HepG2 (cell line): Measurements from ENCODE around the gene CD109. TPM values are rescaled to one million over a fixed set of nuclear protein-coding genes. Genes with fewer than 3 reads are reported as not detected.

Experiments used
- ATAC-seq: fragments of 200-7000 bp; cut with Tn5 transposase; 3 replicates; pipeline ENCODE4 v1.9.1; 2020; ENCODE audit warnings: mild to moderate bottlenecking, moderate library complexity
- BruUV-seq: library from RNA; stranded (reverse); fragments of 400-500 nt; replicated peaks from 2 replicates; lab custom pipeline; 2021; lab: Mats Ljungman, UMichigan
- CTCF ChIA-PET: fragments of 300-600 bp; formaldehyde crosslinking; extraction: SDS; loops from one replicate; lab custom pipeline; 2021; ENCODE audit warnings: low total read pairs, inconsistent platforms, low intra/inter-chr PET ratio; lab: Yijun Ruan, JAX
- POLR2A ChIA-PET: fragments of 350-600 bp; sonication (Branson Sonifier 250); formaldehyde crosslinking; loops from one replicate; lab custom pipeline; 2020; ENCODE audit warnings: antibody characterized with exemption, inconsistent platforms; lab: Yijun Ruan, JAX
- DNase-seq: peaks from one replicate; pipeline ENCODE4 v3.0.0-alpha.2; 2015; ENCODE audit warnings: low spot score
- FAIRE-seq: peaks from 3 replicates; lab custom pipeline; 2011; peaks lifted over from hg19 to GRCh38; lab: Jason Lieb, UNC
- H2AFZ ChIP-seq: one replicate; pipeline ENCODE4 v1.6.1; 2011; ENCODE audit warnings: low read length, inconsistent platforms
- H3K27ac ChIP-seq: fragments of 300-600 bp; 3 replicates; pipeline ENCODE4 v1.8.0; 2011; ENCODE audit warnings: mixed run types, mild to moderate bottlenecking, mixed read lengths, low read length, inconsistent platforms; ENCODE audit not compliant: insufficient read depth; ENCODE audit errors: extremely low read length
- H3K27me3 ChIP-seq, 2 experiments: fragments of 200-600 bp in 1 of 2; 2 replicates in 1 of 2; 3 replicates in 1 of 2; pipeline versions ENCODE4 v1.6.0 to v1.8.0; 2011; ENCODE audit warnings: low read length in 2 of 2, mild to moderate bottlenecking in 2 of 2, moderate library complexity in 2 of 2, inconsistent platforms in 1 of 2; ENCODE audit not compliant: insufficient read depth in 2 of 2, control insufficient read depth in 1 of 2
- H3K36me3 ChIP-seq, 2 experiments: fragments of 200-600 bp in 1 of 2; replicated peaks in 1 of 2; 2 replicates in 1 of 2; 3 replicates in 1 of 2; pipeline versions ENCODE4 v1.5.1 to v1.8.0; 2011; ENCODE audit warnings: low read length in 2 of 2, inconsistent platforms in 1 of 2; ENCODE audit not compliant: insufficient read depth in 2 of 2, control insufficient read depth in 1 of 2
- H3K4me1 ChIP-seq: 2 replicates; pipeline ENCODE4 v1.5.1; 2012; ENCODE audit warnings: low read length, inconsistent platforms; ENCODE audit not compliant: insufficient read depth
- H3K4me2 ChIP-seq: 2 replicates; pipeline ENCODE4 v1.6.0; 2011; ENCODE audit warnings: low read depth, low read length, inconsistent platforms
- H3K4me3 ChIP-seq, 3 experiments: fragments of 200-600 bp in 1 of 3; sonication (generic), shearing (Covaris generic) in 1 of 3; replicated peaks in 1 of 3; 2 replicates each; pipeline ENCODE4 v1.5.1; 2011 to 2016; ENCODE audit warnings: low read length in 3 of 3, inconsistent platforms in 2 of 3, low read depth in 2 of 3, mild to moderate bottlenecking in 2 of 3, control low read depth in 1 of 3, mixed read lengths in 1 of 3; ENCODE audit not compliant: insufficient read depth in 1 of 3
- H3K79me2 ChIP-seq: one replicate; pipeline ENCODE4 v1.6.1; 2011; ENCODE audit warnings: low read length, inconsistent platforms; ENCODE audit not compliant: insufficient read depth
- H3K9ac ChIP-seq: 2 replicates; pipeline ENCODE4 v1.6.0; 2011; ENCODE audit warnings: mild to moderate bottlenecking, low read depth, low read length, inconsistent platforms; ENCODE audit not compliant: insufficient read depth
- H3K9me3 ChIP-seq: 2 replicates; pipeline ENCODE4 v1.5.1; 2012; ENCODE audit warnings: mild to moderate bottlenecking, low read length
- H4K20me1 ChIP-seq: 2 replicates; pipeline ENCODE4 v1.6.0; 2011; ENCODE audit warnings: inconsistent platforms, mild to moderate bottlenecking, low read length, moderate library complexity; ENCODE audit not compliant: insufficient read depth
- ARHGAP35 ChIP-seq: sonication (generic); formaldehyde crosslinking; IDR thresholded peaks from 2 replicates; pipeline ENCODE4 v1.9.0; 2022; ENCODE audit warnings: mild to moderate bottlenecking, inconsistent platforms, moderate library complexity, missing genetic modification reagents, borderline replicate concordance
- CHCHD3 ChIP-seq: sonication (generic); formaldehyde crosslinking; IDR thresholded peaks from 2 replicates; pipeline ENCODE4 v1.8.0; 2022; ENCODE audit warnings: mild to moderate bottlenecking, missing genetic modification reagents, moderate library complexity
- FOSL1 ChIP-seq: sonication (generic); formaldehyde crosslinking; IDR thresholded peaks from 2 replicates; pipeline ENCODE4 v1.9.0; 2021; ENCODE audit warnings: missing genetic modification reagents, borderline replicate concordance
- GPN1 ChIP-seq: sonication (generic); formaldehyde crosslinking; IDR thresholded peaks from 2 replicates; pipeline ENCODE4 v1.5.1; 2020; ENCODE audit warnings: missing genetic modification reagents, borderline replicate concordance
- HHEX ChIP-seq: IDR thresholded peaks from 2 replicates; pipeline ENCODE4 v1.6.1; 2016; ENCODE audit warnings: control low read depth
- MIER2 ChIP-seq: IDR thresholded peaks from 2 replicates; pipeline ENCODE4 v1.6.1; 2016; ENCODE audit warnings: missing biosample characterization, missing genetic modification reagents
- POGZ ChIP-seq: sonication (generic); formaldehyde crosslinking; IDR thresholded peaks from 2 replicates; pipeline ENCODE4 v1.4.0; 2020; ENCODE audit warnings: mild to moderate bottlenecking, missing genetic modification reagents
- SCMH1 ChIP-seq: sonication (generic); formaldehyde crosslinking; IDR thresholded peaks from 2 replicates; pipeline ENCODE4 v1.9.0; 2021; ENCODE audit warnings: missing genetic modification reagents, mild to moderate bottlenecking, borderline replicate concordance
- SRSF4 ChIP-seq: fragments of 200-400 bp; formaldehyde crosslinking; IDR thresholded peaks from one replicate; pipeline ENCODE4 v1.6.1; 2018; ENCODE audit warnings: mild to moderate bottlenecking, low read depth, low read length, moderate library complexity; ENCODE audit not compliant: poor library complexity, severe bottlenecking
- THYN1 ChIP-seq: sonication (generic); formaldehyde crosslinking; IDR thresholded peaks from 2 replicates; pipeline ENCODE4 v1.8.1; 2023; ENCODE audit warnings: low read depth, mild to moderate bottlenecking, moderate library complexity, missing genetic modification reagents, borderline replicate concordance
- ZKSCAN8 ChIP-seq: IDR thresholded peaks from 2 replicates; pipeline ENCODE4 v1.6.1; 2016; ENCODE audit warnings: borderline replicate concordance, missing genetic modification reagents, missing compliant biosample characterization
- ZNF263 ChIP-seq: sonication (generic); formaldehyde crosslinking; IDR thresholded peaks from 2 replicates; pipeline ENCODE4 v1.4.0; 2020; ENCODE audit warnings: missing genetic modification reagents
- ZNF34 ChIP-seq: sonication (generic); formaldehyde crosslinking; IDR thresholded peaks from 2 replicates; pipeline ENCODE4 v1.4.0; 2020; ENCODE audit warnings: mild to moderate bottlenecking, missing genetic modification reagents, borderline replicate concordance
- ZNF577 ChIP-seq: sonication (generic); formaldehyde crosslinking; IDR thresholded peaks from 2 replicates; pipeline ENCODE4 v1.4.0; 2020; ENCODE audit warnings: mild to moderate bottlenecking, low read depth, missing genetic modification reagents, borderline replicate concordance
- WGBS: methylation state at CpG from one replicate; pipeline ENCODE4 v1.1.6; 2017; ENCODE audit warnings: low lambda C conversion rate; 5-methylcytosine and 5-hydroxymethylcytosine counted together
- in situ Hi-C: cut with HindIII; loops from 2 replicates; pipeline ENCODE4 v1.10.0; 2017; ENCODE audit warnings: low pct_unique_long_range_greater_than_20kb; ENCODE audit not compliant: extremely low pct_ligation_motif_present
- intact Hi-C: fragments of 100-400 bp; cut with micrococcal nuclease; formaldehyde crosslinking; loops from one replicate; pipeline ENCODE4 v1.10.0; 2022; ENCODE audit not compliant: unreplicated experiment
- polyA plus RNA-seq, 8 experiments: library from polyadenylated mRNA; depleted of rRNA in 3 of 8; stranded (reverse) in 7 of 8; unstranded in 1 of 8; fragments of >200 nt; fragmentation: Illumina TruSeq in 4 of 8; extraction: Trizol in 4 of 8; gene quantifications; 2 replicates each; pipeline versions ENCODE4 v1.2.1 to v1.2.3, GENCODE V29; 2011 to 2016; ENCODE audit warnings: low read depth in 4 of 8, missing spikeins in 1 of 8, mixed read lengths in 1 of 8; ENCODE audit not compliant: insufficient read depth in 1 of 8
- total RNA-seq, 5 experiments: library from RNA; depleted of rRNA; stranded (reverse); fragments of >200 nt; fragmentation: Illumina TruSeq; extraction: Trizol; gene quantifications; 2 replicates each; pipeline ENCODE4 v1.2.3, GENCODE V29; 2016; ENCODE audit warnings: low read depth in 1 of 5
- TF ChIP-seq, protein P1 (sequence below): sonication (generic); formaldehyde crosslinking; IDR thresholded peaks from 2 replicates; pipeline ENCODE4 v1.4.0; 2020; ENCODE audit warnings: missing genetic modification reagents
- TF ChIP-seq, protein P2 (sequence below): sonication (generic); formaldehyde crosslinking; IDR thresholded peaks from 2 replicates; pipeline ENCODE4 v1.9.0; 2022; ENCODE audit warnings: low read depth, missing genetic modification reagents

The CD109 gene
- total and polyA plus RNA-seq, 2 of the 13 experiments (the other 11 are each of a cell fraction or from before 2014, with no cell fraction given) = 0.93 to 2.1 TPM

DNA sequence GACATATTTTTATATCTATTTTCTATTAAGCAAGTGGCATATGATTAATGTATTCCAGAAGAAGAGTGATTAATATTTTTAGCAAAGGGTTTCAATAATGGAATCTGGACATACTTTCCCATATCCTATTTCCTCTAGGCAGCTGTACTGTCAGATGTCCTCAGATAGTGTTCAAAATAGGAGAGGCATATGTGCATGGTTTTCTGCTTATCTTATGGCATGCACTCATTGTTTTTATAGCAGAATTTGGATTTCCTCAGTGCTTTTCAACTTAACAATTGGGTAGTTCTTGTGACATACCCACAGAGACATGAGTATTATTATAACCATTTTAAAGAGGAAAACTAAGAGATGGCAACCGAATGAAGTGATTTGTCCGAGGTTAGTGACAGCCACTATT is 29.6 kb upstream of the CD109 start:
- ATAC-seq (no peak), DNase-seq (no peak), FAIRE-seq (no peak)
- H3K9ac ChIP-seq = no peak overlapping the region
- WGBS = 5% methylated on average over 2 of the region's 2 CpGs
- no TSS peak for BruUV-seq
- no peak overlapping the region for H3K4me3 ChIP-seq
- no peaks in the 10 kb centered on the region for H3K9me3 ChIP-seq
- H3K27ac ChIP-seq = no peak overlapping the region
- in situ Hi-C loops (no loop called here), intact Hi-C loops (no loop called here)
- H4K20me1 ChIP-seq = no peaks in the 10 kb centered on the region
- H3K4me2 ChIP-seq = no peak overlapping the region
- H3K79me2 ChIP-seq = no peaks in the 10 kb centered on the region
- TF ChIP-seq SRSF4 = no peak
- TF ChIP-seq CHCHD3 (CRISPR knock-in tag) = no peak
- TF ChIP-seq ZNF34 (CRISPR knock-in tag) = no peak
- TF ChIP-seq, protein P1, sequence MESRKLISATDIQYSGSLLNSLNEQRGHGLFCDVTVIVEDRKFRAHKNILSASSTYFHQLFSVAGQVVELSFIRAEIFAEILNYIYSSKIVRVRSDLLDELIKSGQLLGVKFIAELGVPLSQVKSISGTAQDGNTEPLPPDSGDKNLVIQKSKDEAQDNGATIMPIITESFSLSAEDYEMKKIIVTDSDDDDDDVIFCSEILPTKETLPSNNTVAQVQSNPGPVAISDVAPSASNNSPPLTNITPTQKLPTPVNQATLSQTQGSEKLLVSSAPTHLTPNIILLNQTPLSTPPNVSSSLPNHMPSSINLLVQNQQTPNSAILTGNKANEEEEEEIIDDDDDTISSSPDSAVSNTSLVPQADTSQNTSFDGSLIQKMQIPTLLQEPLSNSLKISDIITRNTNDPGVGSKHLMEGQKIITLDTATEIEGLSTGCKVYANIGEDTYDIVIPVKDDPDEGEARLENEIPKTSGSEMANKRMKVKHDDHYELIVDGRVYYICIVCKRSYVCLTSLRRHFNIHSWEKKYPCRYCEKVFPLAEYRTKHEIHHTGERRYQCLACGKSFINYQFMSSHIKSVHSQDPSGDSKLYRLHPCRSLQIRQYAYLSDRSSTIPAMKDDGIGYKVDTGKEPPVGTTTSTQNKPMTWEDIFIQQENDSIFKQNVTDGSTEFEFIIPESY = no peak
- TF ChIP-seq MIER2 (CRISPR knock-in tag) = no peak
- ChIA-PET CTCF (no interaction called here), POLR2A (no interaction called here)
- no peaks in the 10 kb centered on the region for H3K4me1 ChIP-seq
- no peak overlapping the region for H2AFZ ChIP-seq
- peaks cover 3 to 4% of the 10 kb centered on the region in 2 experiments; a peak in 2 of 5 replicates for H3K27me3 ChIP-seq
- no peaks in the 10 kb centered on the region for H3K36me3 ChIP-seq

GRCh38 chr6:73667798-73668197 is 28.2 kb upstream of the CD109 start:
- in situ Hi-C loops = no loop called here
- Histone ChIP-seq H3K27ac (no peak overlapping the region), H3K9me3 (no peaks in the 10 kb centered on the region), H3K9ac (no peak overlapping the region), H3K4me3 (no peak overlapping the region), H4K20me1 (no peaks in the 10 kb centered on the region), H3K36me3 (no peaks in the 10 kb centered on the region), H3K4me2 (no peak overlapping the region), H3K27me3 (peaks cover 3 to 4% of the 10 kb centered on the region in 2 experiments; a peak in 2 of 5 replicates), H3K79me2 (no peaks in the 10 kb centered on the region), H3K4me1 (no peaks in the 10 kb centered on the region), H2AFZ (no peak overlapping the region)
- ChIA-PET POLR2A (no interaction called here), CTCF (no interaction called here)
- intact Hi-C loops = no loop called here
- WGBS = 0% methylated on average over 1 of the region's 1 CpG
- FAIRE-seq (no peak), DNase-seq (no peak), ATAC-seq (no peak)
- no TSS peak for BruUV-seq
- TF ChIP-seq ZNF263 (no peak), FOSL1 (CRISPR knock-in tag) (no peak), SCMH1 (CRISPR knock-in tag) (no peak), ZNF577 (no peak), ZKSCAN8 (CRISPR knock-in tag) (no peak), THYN1 (CRISPR knock-in tag) (no peak), HHEX (no peak), ARHGAP35 (no peak), GPN1 (no peak), POGZ (CRISPR knock-in tag) (no peak)
- TF ChIP-seq, protein P2, sequence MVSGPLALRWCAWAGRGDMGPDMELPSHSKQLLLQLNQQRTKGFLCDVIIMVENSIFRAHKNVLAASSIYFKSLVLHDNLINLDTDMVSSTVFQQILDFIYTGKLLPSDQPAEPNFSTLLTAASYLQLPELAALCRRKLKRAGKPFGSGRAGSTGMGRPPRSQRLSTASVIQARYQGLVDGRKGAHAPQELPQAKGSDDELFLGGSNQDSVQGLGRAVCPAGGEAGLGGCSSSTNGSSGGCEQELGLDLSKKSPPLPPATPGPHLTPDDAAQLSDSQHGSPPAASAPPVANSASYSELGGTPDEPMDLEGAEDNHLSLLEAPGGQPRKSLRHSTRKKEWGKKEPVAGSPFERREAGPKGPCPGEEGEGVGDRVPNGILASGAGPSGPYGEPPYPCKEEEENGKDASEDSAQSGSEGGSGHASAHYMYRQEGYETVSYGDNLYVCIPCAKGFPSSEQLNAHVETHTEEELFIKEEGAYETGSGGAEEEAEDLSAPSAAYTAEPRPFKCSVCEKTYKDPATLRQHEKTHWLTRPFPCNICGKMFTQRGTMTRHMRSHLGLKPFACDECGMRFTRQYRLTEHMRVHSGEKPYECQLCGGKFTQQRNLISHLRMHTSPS (CRISPR knock-in tag) = no peak
